Measurements from ENCODE around the gene DECR2. TPM values are rescaled to one million over a fixed set of nuclear protein-coding genes. Genes with fewer than 3 reads are reported as not detected.
A peak's percentile ranks its signal among the peaks of the same experiment; 100 is the strongest.

DECR2 gene
- total and polyA plus RNA-seq, 2 of the 13 experiments (the other 11 are each of a cell fraction or from before 2014, with no cell fraction given) = 36.3 to 44.6 TPM

GRCh38 chr16:425082-425718, 23.5 kb downstream of the DECR2 start, which contains the start of gene RAB11FIP3 (continued):
- TF ChIP-seq PCBP2 (optimal IDR thresholded peaks at IDR 0.05; ENCODE audit: low read depth, low read length, poor library complexity, severe bottlenecking) (no peak), ZNF597 (CRISPR knock-in tag; IDR thresholded peaks at IDR 0.05) (no peak), PRDM15 (CRISPR knock-in tag; IDR thresholded peaks at IDR 0.05) (0 out of 2 replicates have a peak, but pooled peaks have one; percentile 36), ZNF256 (CRISPR knock-in tag; conservative IDR thresholded peaks at IDR 0.05) (peak; percentile 80; the same call in 1 of the 2 replicates), SOX13 (IDR thresholded peaks at IDR 0.05) (no peak), SOX13 (CRISPR knock-in tag; conservative IDR thresholded peaks at IDR 0.05 in 1 of 2, IDR thresholded peaks at IDR 0.05 in 1 of 2) (no peak), CENPX (CRISPR knock-in tag; IDR thresholded peaks at IDR 0.05) (no peak), ZFAT (CRISPR knock-in tag; conservative IDR thresholded peaks at IDR 0.05) (0 out of 2 replicates have a peak, but pooled peaks have one; percentile 73), FIP1L1 (IDR thresholded peaks at IDR 0.05; ENCODE audit: borderline replicate concordance, insufficient read depth, low read depth, low read length) (no peak), CBX1 (IDR thresholded peaks at IDR 0.05; ENCODE audit: low read depth) (peak; percentile 53), ZEB1 (IDR thresholded peaks at IDR 0.05; ENCODE audit: insufficient replicate concordance, low read depth) (peak; percentile 41), MLLT10 (CRISPR knock-in tag; IDR thresholded peaks at IDR 0.05) (no peak), ZNF629 (CRISPR knock-in tag; conservative IDR thresholded peaks at IDR 0.05) (0 out of 2 replicates have a peak, but pooled peaks have one; percentile 20), NPAS2 (CRISPR knock-in tag; IDR thresholded peaks at IDR 0.05; ENCODE audit: borderline replicate concordance) (no peak), KMT2B (CRISPR knock-in tag; IDR thresholded peaks at IDR 0.05) (peak; percentile 67), ZFP36L2 (CRISPR knock-in tag; IDR thresholded peaks at IDR 0.05) (no peak), ZNF749 (CRISPR knock-in tag; IDR thresholded peaks at IDR 0.05; ENCODE audit: borderline replicate concordance) (no peak; the same call in 1 of the 2 replicates), RCOR2 (CRISPR knock-in tag; IDR thresholded peaks at IDR 0.05) (no peak), ZNF333 (CRISPR knock-in tag; IDR thresholded peaks at IDR 0.05; ENCODE audit: borderline replicate concordance) (peak; percentile 95), ZNF652 (CRISPR knock-in tag; IDR thresholded peaks at IDR 0.05; ENCODE audit: borderline replicate concordance, low read depth) (peak; percentile 88), DNMT1 (CRISPR knock-in tag; IDR thresholded peaks at IDR 0.05) (0 out of 2 replicates have a peak, but pooled peaks have one; percentile 16), SAP130 (CRISPR knock-in tag; IDR thresholded peaks at IDR 0.05; ENCODE audit: low read depth) (peak; percentile 83), ZNF616 (CRISPR knock-in tag; IDR thresholded peaks at IDR 0.05; ENCODE audit: low read depth) (no peak), ZNF703 (CRISPR knock-in tag; IDR thresholded peaks at IDR 0.05; ENCODE audit: borderline replicate concordance) (0 out of 2 replicates have a peak, but pooled peaks have one; percentile 19), KAT7 (CRISPR knock-in tag; IDR thresholded peaks at IDR 0.05; ENCODE audit: borderline replicate concordance) (no peak), TAF15 (IDR thresholded peaks at IDR 0.05; ENCODE audit: low read depth, low read length, poor library complexity, severe bottlenecking) (no peak), FOXA3 (CRISPR knock-in tag; IDR thresholded peaks at IDR 0.05) (0 out of 2 replicates have a peak, but pooled peaks have one; percentile 1), NFRKB (IDR thresholded peaks at IDR 0.05) (no peak)

Data from HepG2 (cell line).